Naive thymus-derived CD4-positive, alpha-beta T cell (primary cell): ENCODE data around the gene FNDC5. TPM values are rescaled to one million over a fixed set of nuclear protein-coding genes. Genes with fewer than 3 reads are reported as not detected.
A peak's percentile ranks its signal among the peaks of the same experiment; 100 is the strongest.

Experiments used
- ATAC-seq: fragments of 150-1000 bp; cut with Tn5 transposase; 2 replicates; pipeline ENCODE4 v1.10.0; 2021; ENCODE audit warnings: mild to moderate bottlenecking, moderate library complexity
- CTCF ChIA-PET: fragments of 350-600 bp; sonication (Branson Sonifier 250); formaldehyde crosslinking; loops from one replicate; lab custom pipeline; 2021; ENCODE audit warnings: antibody characterized with exemption; lab: Charles Lee
- POLR2A ChIA-PET: fragments of 350-600 bp; sonication (Branson Sonifier 250); formaldehyde crosslinking; loops from one replicate; lab custom pipeline; 2021; ENCODE audit warnings: antibody characterized with exemption, inconsistent platforms; lab: Charles Lee
- DNase-seq, 9 donors: peaks; one replicate each; pipeline versions ENCODE4 v3.0.0 to v3.0.0-alpha.2; 2020 to 2022; ENCODE audit warnings: mixed read lengths in 1 of 9
- H3K27ac ChIP-seq: one replicate; pipeline ENCODE4 v1.7.0; 2013; ENCODE audit warnings: mild to moderate bottlenecking, low read depth, low read length, moderate library complexity
- H3K27me3 ChIP-seq, 2 donors: one replicate each; pipeline ENCODE4 v1.7.0; 2013; ENCODE audit warnings: low read length in 2 of 2, mild to moderate bottlenecking in 2 of 2, moderate library complexity in 2 of 2; ENCODE audit not compliant: control insufficient read depth in 2 of 2, insufficient read depth in 2 of 2
- H3K36me3 ChIP-seq, 3 experiments: 1 replicate in 2 of 3; 2 replicates in 1 of 3; pipeline ENCODE4 v1.7.0; 2013; ENCODE audit warnings: low read length in 3 of 3, mild to moderate bottlenecking in 3 of 3, moderate library complexity in 1 of 3; ENCODE audit not compliant: insufficient read depth in 3 of 3, control insufficient read depth in 2 of 3
- H3K4me1 ChIP-seq, 2 donors: one replicate each; pipeline ENCODE4 v1.7.0; 2013; ENCODE audit warnings: low read length in 2 of 2, mild to moderate bottlenecking in 2 of 2, moderate library complexity in 1 of 2; ENCODE audit not compliant: control insufficient read depth in 2 of 2, insufficient read depth in 2 of 2
- H3K4me3 ChIP-seq: 2 replicates; pipeline ENCODE4 v1.7.0; 2013; ENCODE audit warnings: mild to moderate bottlenecking, low read length
- H3K9me3 ChIP-seq, 3 experiments: 1 replicate in 2 of 3; 2 replicates in 1 of 3; pipeline ENCODE4 v1.7.0; 2013; ENCODE audit warnings: low read length in 3 of 3; ENCODE audit not compliant: control insufficient read depth in 2 of 3
- H3K27ac Mint-ChIP-seq, 9 donors: one replicate each; pipeline ENCODE4 v1.8.0; 2020 to 2022; ENCODE audit warnings: mixed read lengths in 9 of 9, mild to moderate bottlenecking in 8 of 9, moderate library complexity in 5 of 9, inconsistent platforms in 2 of 9
- H3K27me3 Mint-ChIP-seq, 5 donors: one replicate each; pipeline ENCODE4 v1.8.0; 2021 to 2022; ENCODE audit warnings: mixed read lengths in 5 of 5, mild to moderate bottlenecking in 1 of 5
- H3K36me3 Mint-ChIP-seq, 5 donors: one replicate each; pipeline ENCODE4 v1.8.0; 2020 to 2022; ENCODE audit warnings: mixed read lengths in 5 of 5, mild to moderate bottlenecking in 3 of 5, inconsistent platforms in 1 of 5
- H3K4me1 Mint-ChIP-seq, 7 donors: one replicate each; pipeline ENCODE4 v1.8.0; 2020 to 2022; ENCODE audit warnings: mixed read lengths in 7 of 7, mild to moderate bottlenecking in 3 of 7, inconsistent platforms in 1 of 7
- H3K4me3 Mint-ChIP-seq, 10 donors: one replicate each; pipeline ENCODE4 v1.8.0; 2020 to 2022; ENCODE audit warnings: mild to moderate bottlenecking in 10 of 10, mixed read lengths in 10 of 10, moderate library complexity in 6 of 10, inconsistent platforms in 2 of 10
- H3K9me3 Mint-ChIP-seq, 11 donors: one replicate each; pipeline ENCODE4 v1.8.0; 2020 to 2022; ENCODE audit warnings: mixed read lengths in 11 of 11, mild to moderate bottlenecking in 4 of 11, inconsistent platforms in 1 of 11, moderate library complexity in 1 of 11
- intact Hi-C, 2 donors: fragments of 100-400 bp; cut with micrococcal nuclease; formaldehyde crosslinking; loops; one replicate each; pipeline ENCODE4 v1.15.1; 2023
- polyA plus RNA-seq, 2 donors: library from polyadenylated mRNA; unstranded; fragments of 300-500 nt; fragmentation: Illumina TruSeq; gene quantifications; one replicate each; pipeline ENCODE4 v1.2.3, GENCODE V29; 2021
- total RNA-seq, 6 experiments: library from RNA in 5 of 6; stranded (reverse) in 5 of 6; gene quantifications; 1 replicate in 5 of 6; 2 replicates in 1 of 6; pipeline ENCODE4 v1.2.3 and lab custom pipeline; 2021 to 2026

Gene FNDC5
- total and polyA plus RNA-seq, 7 experiments from 2014 or later = 0.25 TPM; not detected in 6

DNA sequence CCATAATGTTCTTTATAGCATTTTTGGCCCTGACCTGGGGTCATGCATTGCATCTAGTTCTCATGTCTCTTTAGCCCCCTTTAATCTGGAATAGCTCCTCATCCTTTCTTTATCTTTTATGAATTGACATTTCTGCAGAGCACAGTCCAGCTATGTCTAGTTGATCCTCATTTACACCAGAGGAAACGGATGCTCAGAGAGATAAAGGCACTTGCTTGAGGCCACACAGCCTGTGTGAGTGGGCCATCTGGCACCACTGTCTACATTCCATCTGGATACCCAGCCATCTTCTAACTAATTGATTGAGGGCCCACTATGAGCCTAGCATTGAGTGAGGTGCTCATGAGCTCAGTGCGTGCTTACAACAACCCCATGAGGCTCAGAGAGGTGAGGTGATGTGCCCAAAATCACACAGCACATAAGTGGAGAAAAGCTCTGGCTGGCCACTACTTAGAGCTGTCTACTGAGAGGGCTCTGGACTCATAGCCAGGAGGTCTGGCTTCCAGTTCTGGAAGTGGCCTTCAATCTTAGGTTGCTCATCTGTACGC, 19.1 kb upstream of the FNDC5 start:
- no peak overlapping the region for H3K4me3 Mint-ChIP-seq
- Histone ChIP-seq H3K36me3 (no peaks in the 10 kb centered on the region), H3K9me3 (no peaks in the 10 kb centered on the region), H3K27me3 (peaks cover 7 to 33% of the 10 kb centered on the region in 2 donors), H3K4me3 (no peak overlapping the region), H3K27ac (no peak overlapping the region), H3K4me1 (no peaks in the 10 kb centered on the region)
- H3K9me3 Mint-ChIP-seq = peaks cover 0 to 4% (median 0%) of the 10 kb centered on the region in 11 donors
- H3K27me3 Mint-ChIP-seq = peaks cover 66 to 83% (median 69%) of the 10 kb centered on the region in 5 donors
- CTCF ChIA-PET = no interaction called here
- ATAC-seq (no peak), DNase-seq (no peak)
- H3K27ac Mint-ChIP-seq = no peak overlapping the region
- peaks cover 6 to 21% (median 13%) of the 10 kb centered on the region in 7 donors for H3K4me1 Mint-ChIP-seq
- peaks cover 0 to 3% (median 0%) of the 10 kb centered on the region in 5 donors for H3K36me3 Mint-ChIP-seq
- POLR2A ChIA-PET = interaction anchor here (0.5 kb wide), 1 partner anchor 36 kb away, joined by 3 read pairs; no protein-coding TSS in a partner anchor
- intact Hi-C loops = no loop called here

DNA sequence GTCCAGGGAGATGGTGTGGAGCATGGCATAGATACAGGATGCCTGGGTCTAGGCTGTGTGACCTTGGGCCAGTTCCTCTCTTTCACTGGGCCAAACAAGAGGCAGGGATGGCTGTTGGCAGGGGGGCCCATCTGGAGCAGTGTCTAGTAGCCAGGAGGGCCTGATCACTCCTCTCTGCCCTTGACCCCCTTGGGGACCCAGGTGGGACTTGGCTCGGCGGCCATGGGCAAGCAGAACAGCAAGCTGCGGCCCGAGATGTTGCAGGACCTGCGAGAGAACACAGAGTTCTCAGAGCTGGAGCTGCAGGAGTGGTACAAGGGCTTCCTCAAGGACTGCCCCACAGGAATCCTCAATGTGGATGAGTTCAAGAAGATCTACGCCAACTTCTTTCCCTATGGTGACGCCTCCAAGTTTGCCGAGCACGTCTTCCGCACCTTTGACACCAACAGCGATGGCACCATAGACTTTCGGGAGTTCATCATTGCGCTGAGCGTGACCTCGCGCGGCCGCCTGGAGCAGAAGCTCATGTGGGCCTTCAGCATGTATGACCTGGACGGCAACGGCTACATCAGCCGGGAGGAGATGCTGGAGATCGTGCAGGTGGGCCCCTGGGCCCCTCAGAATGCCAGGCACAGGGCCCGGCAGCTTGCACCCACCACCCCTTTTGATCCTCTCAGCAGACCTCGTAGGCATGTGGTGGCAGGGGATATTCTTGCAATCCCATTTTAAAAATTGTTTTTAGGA, 18.1 kb upstream of the FNDC5 start:
- Mint-ChIP-seq H3K36me3 (peaks cover 0 to 3% (median 0%) of the 10 kb centered on the region in 5 donors), H3K27me3 (peaks cover 71 to 86% (median 74%) of the 10 kb centered on the region in 5 donors), H3K9me3 (peaks cover 0 to 4% (median 0%) of the 10 kb centered on the region in 11 donors), H3K4me1 (peaks cover 6 to 21% (median 13%) of the 10 kb centered on the region in 7 donors), H3K27ac (no peak overlapping the region), H3K4me3 (no peak overlapping the region)
- H3K9me3 ChIP-seq = no peaks in the 10 kb centered on the region
- H3K4me3 ChIP-seq = no peak overlapping the region
- no peaks in the 10 kb centered on the region for H3K4me1 ChIP-seq
- CTCF ChIA-PET = no interaction called here
- H3K27me3 ChIP-seq = peaks cover 7 to 30% of the 10 kb centered on the region in 2 donors
- ATAC-seq (no peak), DNase-seq (no peak)
- intact Hi-C loops = no loop called here
- no peaks in the 10 kb centered on the region for H3K36me3 ChIP-seq
- H3K27ac ChIP-seq = no peak overlapping the region
- POLR2A ChIA-PET = no interaction called here

DNA sequence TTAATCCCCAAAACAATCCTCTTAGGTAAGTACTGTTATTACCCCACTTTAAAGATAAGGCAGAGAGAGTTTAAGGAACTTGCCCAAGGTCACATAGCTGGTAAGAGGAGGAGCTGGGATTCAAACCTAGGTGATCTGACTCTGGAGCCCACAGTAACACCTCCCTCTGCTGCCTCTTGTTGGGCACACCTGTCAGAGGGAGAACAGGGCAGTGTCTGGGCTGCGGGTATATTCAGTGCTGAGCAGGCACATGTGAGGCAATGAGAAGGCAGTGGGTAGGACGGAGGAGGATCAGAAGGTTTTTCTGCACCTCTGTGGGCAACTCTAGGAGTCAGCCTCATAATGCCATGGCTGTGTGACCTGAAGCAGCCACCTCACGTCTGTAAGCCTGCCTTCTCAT, 17.4 kb upstream of the FNDC5 start:
- peaks cover 7 to 29% of the 10 kb centered on the region in 2 donors for H3K27me3 ChIP-seq
- no peaks in the 10 kb centered on the region for H3K4me1 ChIP-seq
- no peak overlapping the region for H3K27ac Mint-ChIP-seq

DNA sequence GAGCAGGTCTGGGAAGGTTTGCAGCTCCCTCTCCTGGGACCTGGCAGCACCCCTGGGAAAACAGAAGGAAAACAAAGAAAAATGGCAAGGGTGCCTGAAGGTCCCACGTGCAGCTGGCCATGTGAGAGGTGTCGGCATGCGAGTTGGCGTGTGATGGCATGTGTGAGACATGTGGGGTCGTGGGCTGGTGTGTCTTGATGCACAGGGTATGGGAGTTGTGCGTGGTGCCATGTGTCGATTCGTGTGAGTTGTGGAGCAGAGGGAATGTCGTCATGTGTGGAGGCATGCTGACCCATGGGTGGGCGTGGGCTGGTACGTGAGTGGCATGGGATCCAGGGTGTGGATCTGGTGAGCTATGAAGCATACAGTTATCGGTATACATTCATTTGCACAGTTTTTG, 16.9 kb upstream of the FNDC5 start:
- peaks cover 0 to 3% (median 0%) of the 10 kb centered on the region in 5 donors for H3K36me3 Mint-ChIP-seq
- no peak overlapping the region for H3K27ac Mint-ChIP-seq
- H3K4me1 ChIP-seq = no peaks in the 10 kb centered on the region
- peaks cover 0 to 4% (median 0%) of the 10 kb centered on the region in 11 donors for H3K9me3 Mint-ChIP-seq
- ChIA-PET CTCF (no interaction called here), POLR2A (no interaction called here)
- no peak for ATAC-seq
- no peak for DNase-seq
- intact Hi-C loops = no loop called here
- no peak overlapping the region for H3K27ac ChIP-seq
- no peaks in the 10 kb centered on the region for H3K9me3 ChIP-seq
- H3K4me1 Mint-ChIP-seq = peaks cover 5 to 18% (median 12%) of the 10 kb centered on the region in 7 donors
- peaks cover 76 to 88% (median 78%) of the 10 kb centered on the region in 5 donors for H3K27me3 Mint-ChIP-seq
- peaks cover 7 to 29% of the 10 kb centered on the region in 2 donors for H3K27me3 ChIP-seq
- peak overlapping the region in 1 of 10 donors; percentile 8 for H3K4me3 Mint-ChIP-seq
- no peaks in the 10 kb centered on the region for H3K36me3 ChIP-seq
- H3K4me3 ChIP-seq = no peak overlapping the region

More for the DNA sequence above, 17.4 kb upstream of the FNDC5 start:
- Mint-ChIP-seq H3K27me3 (peaks cover 77 to 87% (median 79%) of the 10 kb centered on the region in 5 donors), H3K4me3 (peak overlapping the region in 1 of 10 donors; percentile 13), H3K36me3 (peaks cover 0 to 3% (median 0%) of the 10 kb centered on the region in 5 donors), H3K4me1 (peaks cover 6 to 19% (median 13%) of the 10 kb centered on the region in 7 donors), H3K9me3 (peaks cover 0 to 4% (median 0%) of the 10 kb centered on the region in 11 donors)
- Histone ChIP-seq H3K36me3 (no peaks in the 10 kb centered on the region), H3K9me3 (no peaks in the 10 kb centered on the region), H3K27ac (no peak overlapping the region), H3K4me3 (no peak overlapping the region)
- ATAC-seq (no peak), DNase-seq (no peak)
- intact Hi-C loops = no loop called here
- POLR2A ChIA-PET = no interaction called here
- CTCF ChIA-PET = no interaction called here

DNA sequence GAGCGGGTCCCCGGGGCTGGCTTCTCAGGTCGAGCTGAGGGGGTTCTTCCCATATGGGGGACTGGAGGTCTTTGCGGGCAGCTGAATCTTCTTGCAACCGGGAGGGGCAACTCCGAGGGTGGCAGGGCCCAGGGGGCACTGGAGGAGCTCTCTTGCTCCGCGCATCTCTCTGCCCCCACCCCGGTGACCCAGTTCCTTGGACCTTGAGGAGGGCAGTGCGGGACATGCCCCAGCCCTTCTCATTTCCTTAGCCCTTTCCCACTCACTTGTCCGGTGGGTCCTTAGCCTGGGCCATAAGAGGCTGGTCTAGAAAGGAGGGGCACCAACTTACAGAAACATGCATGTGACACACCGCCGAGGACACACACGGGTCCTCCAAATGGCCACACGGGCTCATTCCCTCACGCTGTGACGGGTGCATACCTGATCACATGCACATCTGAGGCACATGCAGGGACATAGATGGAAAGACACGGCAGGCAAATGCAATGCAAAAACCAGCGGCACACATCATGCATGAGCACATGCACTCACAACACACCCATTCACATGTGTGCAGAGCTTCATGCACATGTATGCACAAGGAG, 16.2 kb upstream of the FNDC5 start:
- peak overlapping the region in 1 of 10 donors; percentile 13 for H3K4me3 Mint-ChIP-seq
- no peak for DNase-seq
- no peak overlapping the region for H3K27ac ChIP-seq
- H3K9me3 Mint-ChIP-seq = peaks cover 0 to 4% (median 0%) of the 10 kb centered on the region in 11 donors
- ChIA-PET CTCF (no interaction called here), POLR2A (no interaction called here)
- intact Hi-C loops = no loop called here
- H3K4me3 ChIP-seq = no peak overlapping the region
- H3K9me3 ChIP-seq = no peaks in the 10 kb centered on the region
- H3K27me3 ChIP-seq = peaks cover 7 to 22% of the 10 kb centered on the region in 2 donors
- H3K27me3 Mint-ChIP-seq = peaks cover 68 to 82% (median 71%) of the 10 kb centered on the region in 5 donors
- ATAC-seq = no peak
- no peaks in the 10 kb centered on the region for H3K4me1 ChIP-seq
- no peak overlapping the region for H3K27ac Mint-ChIP-seq
- H3K36me3 ChIP-seq = no peaks in the 10 kb centered on the region
- H3K36me3 Mint-ChIP-seq = no peaks in the 10 kb centered on the region
- peaks cover 0 to 14% (median 5%) of the 10 kb centered on the region in 7 donors for H3K4me1 Mint-ChIP-seq

DNA sequence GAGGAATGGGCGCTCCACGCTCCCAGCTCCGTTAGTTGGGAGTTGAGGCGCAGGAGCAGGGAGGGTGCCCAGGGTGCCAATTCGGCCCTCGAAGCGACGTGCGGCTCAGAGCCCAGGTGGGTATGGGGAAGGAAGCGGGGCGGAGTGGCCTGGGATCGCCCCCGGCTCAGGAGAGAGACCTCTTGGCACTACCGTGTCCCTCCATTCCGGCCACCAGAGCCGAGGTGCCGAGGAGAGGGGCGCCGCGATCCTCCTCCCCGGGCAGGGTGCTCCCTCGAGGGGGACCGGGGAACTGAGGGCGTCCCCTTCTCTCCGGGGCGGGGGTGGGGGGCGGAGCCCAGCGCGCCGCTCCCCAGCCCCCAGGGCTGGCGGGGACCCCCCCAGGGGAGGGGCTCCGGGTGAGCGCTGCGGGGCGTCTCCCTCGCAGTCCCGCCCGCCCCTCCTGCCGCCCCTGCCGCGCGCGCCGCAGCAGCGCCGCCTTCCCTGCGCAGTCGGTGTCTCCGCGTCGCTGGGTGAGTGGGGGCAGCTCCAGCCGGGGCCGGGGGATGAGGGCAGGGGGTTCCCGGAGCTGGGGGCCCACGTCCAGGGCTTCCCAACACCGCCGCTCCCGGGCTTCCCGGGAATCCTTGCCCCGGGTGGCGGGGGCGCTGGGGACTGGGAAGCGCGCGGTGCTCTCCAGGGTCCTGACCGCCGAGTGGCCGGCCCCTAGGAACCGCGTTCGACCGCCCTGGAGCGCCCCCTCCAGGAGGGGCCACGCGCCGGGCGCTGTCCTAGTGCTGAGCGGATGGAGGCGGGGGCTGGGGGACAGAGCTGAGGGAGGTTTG, 15.5 kb upstream of the FNDC5 start, which contains the start of gene HPCA:
TSS of gene HPCA (plus strand) at position 488 of the 824 bp plus-strand sequence. CDS start 2,408 bp downstream, outside the sequence.
- intact Hi-C loops = no loop called here
- Mint-ChIP-seq H3K4me3 (peak within 1 kb of the TSS in 2 of 10 donors; percentile 38 to 43), H3K9me3 (peaks cover 0 to 4% (median 0%) of the 10 kb centered on the region in 11 donors), H3K27me3 (peaks cover 61 to 81% (median 65%) of the 10 kb centered on the region in 5 donors), H3K27ac (no peak within 1 kb of the TSS), H3K36me3 (no peaks in the 10 kb centered on the region), H3K4me1 (peaks cover 0 to 14% (median 5%) of the 10 kb centered on the region in 7 donors)
- Histone ChIP-seq H3K4me3 (no peak within 1 kb of the TSS), H3K9me3 (no peaks in the 10 kb centered on the region), H3K4me1 (no peaks in the 10 kb centered on the region), H3K27ac (no peak within 1 kb of the TSS), H3K27me3 (peaks cover 7 to 15% of the 10 kb centered on the region in 2 donors), H3K36me3 (no peaks in the 10 kb centered on the region)
- peak; percentile 79 for ATAC-seq
- ChIA-PET POLR2A (no interaction called here), CTCF (no interaction called here)
- peak in 3 of 9 donors; percentile 10 to 68 (median 23) for DNase-seq
